Fibroblast of peridontal ligament (primary cell): Measurements from ENCODE around the gene MAPT.

Source experiments
- DNase-seq: peaks from one replicate; pipeline ENCODE4 v3.0.0-alpha.2; 2010; ENCODE audit errors: extremely low read depth

The MAPT gene

GRCh38 chr17:45894022-45894784 is at the start of gene MAPT:
Gene MAPT, plus strand, starts transcription at chr17:45894554. Its CDS starts 67,784 bp downstream, at chr17:45962338.
- peak; percentile 91 for DNase-seq

DNA sequence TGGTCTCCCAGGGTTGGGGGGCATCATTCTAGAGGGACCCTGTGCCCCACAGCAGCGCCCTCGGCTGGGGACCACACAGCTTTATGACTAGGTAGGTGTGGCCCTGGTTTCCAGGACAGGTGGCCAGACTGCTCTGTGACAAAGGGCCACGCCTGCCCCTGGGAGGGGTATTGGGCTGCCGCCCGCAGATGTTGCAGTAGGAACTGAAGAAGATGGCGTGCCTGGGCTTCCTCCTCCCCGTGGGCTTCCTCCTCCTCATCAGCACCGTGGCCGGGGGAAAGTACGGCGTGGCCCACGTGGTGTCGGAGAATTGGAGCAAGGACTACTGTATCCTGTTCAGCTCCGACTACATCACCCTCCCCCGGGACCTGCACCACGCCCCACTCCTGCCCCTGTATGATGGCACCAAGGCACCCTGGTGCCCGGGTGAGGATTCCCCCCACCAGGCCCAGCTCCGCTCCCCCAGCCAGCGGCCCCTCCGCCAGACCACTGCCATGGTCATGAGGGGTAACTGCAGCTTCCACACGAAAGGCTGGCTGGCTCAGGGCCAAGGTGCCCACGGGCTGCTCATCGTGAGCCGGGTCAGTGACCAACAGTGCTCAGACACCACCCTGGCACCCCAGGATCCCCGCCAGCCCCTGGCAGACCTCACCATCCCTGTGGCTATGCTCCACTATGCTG is 49.5 kb upstream of the MAPT start, which contains the start of gene SPPL2C:
TSS of gene SPPL2C (plus strand) at position 187 of the 681 bp plus-strand sequence. CDS start at position 213, 26 bp downstream.
- no peak for DNase-seq

DNA sequence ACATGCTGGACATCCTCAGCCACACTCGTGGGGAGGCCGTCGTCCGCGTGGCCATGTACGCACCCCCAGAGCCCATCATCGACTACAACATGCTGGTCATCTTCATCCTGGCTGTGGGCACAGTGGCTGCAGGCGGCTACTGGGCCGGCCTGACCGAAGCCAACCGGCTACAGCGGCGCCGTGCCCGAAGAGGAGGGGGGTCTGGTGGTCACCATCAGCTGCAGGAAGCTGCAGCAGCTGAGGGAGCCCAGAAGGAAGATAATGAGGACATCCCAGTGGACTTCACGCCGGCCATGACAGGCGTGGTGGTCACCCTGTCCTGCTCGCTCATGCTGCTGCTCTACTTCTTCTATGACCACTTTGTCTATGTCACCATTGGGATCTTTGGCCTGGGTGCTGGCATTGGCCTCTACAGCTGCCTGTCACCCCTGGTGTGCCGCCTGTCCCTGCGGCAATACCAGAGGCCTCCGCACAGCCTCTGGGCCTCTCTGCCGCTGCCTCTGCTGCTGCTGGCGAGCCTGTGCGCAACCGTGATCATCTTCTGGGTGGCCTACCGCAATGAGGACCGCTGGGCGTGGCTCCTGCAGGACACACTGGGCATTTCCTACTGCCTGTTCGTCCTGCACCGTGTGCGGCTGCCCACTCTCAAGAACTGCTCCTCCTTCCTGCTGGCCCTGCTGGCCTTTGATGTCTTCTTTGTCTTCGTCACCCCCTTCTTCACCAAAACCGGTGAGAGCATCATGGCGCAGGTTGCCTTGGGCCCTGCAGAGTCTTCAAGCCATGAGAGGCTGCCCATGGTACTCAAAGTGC is 48.8 kb upstream of the MAPT start:
- no peak for DNase-seq

DNA sequence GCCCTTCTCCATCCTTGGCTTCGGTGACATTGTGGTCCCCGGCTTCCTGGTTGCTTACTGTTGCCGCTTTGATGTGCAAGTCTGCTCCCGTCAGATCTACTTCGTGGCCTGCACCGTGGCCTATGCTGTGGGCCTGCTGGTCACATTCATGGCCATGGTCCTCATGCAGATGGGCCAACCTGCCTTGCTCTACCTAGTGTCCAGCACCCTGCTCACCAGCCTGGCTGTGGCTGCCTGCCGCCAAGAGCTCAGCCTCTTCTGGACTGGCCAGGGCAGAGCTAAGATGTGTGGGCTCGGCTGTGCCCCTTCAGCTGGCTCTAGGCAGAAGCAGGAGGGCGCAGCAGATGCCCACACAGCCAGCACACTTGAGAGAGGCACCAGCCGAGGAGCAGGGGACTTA is 48.1 kb upstream of the MAPT start:
- no peak for DNase-seq

- no peak for DNase-seq
Observed at GRCh38 chr17:45846646-45847045, 47.7 kb upstream of the MAPT start.

GRCh38 chr17:45847101-45847500 is 47.3 kb upstream of the MAPT start:
- no peak for DNase-seq

DNA sequence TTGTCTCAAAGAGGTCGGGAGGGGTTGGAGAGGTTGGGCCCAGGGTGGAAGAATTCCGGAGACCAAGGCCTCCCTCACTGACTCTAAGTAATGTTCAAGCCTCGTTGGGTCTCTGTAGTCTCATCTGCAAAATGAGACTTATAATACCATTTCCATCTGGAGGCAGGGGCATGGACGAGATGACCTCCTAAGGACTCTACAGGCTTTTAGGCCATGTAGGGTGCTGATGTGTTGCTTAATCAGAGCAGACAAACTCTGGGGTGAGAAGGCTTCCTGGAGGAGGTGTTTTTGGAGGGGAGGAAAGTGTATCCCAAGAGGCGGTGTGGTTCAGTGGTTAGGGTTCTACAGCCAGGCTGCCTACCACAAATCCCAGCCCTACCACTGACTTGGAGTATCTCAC is 46.6 kb upstream of the MAPT start:
- DNase-seq: no peak

- no peak for DNase-seq
Observed at GRCh38 chr17:45848405-45848804, 45.9 kb upstream of the MAPT start.

- DNase-seq: no peak
Observed at GRCh38 chr17:45848868-45849535, 45.4 kb upstream of the MAPT start.

DNA sequence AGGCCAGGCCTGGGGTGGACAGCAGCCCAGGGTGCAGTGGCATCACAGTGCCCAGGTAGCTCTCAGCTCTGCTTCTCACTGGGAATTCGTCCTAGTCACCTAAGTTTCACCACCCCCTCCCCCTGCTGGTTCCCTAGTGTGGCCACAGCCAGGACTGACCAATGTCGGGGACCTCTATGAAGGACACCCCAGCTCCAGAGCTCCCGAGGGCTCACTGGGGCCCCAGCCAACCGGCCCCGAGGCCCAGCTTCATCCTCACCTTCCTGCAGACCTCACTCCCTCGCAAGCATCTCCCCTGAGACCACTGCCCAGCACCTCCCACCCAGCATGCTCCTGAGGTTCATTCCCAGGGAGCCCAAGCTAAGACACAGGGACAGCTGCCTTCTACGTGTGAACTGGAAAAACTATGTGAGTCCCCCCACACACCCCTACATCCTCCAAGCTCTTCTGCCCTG is 44.8 kb upstream of the MAPT start:
- DNase-seq: no peak

DNA sequence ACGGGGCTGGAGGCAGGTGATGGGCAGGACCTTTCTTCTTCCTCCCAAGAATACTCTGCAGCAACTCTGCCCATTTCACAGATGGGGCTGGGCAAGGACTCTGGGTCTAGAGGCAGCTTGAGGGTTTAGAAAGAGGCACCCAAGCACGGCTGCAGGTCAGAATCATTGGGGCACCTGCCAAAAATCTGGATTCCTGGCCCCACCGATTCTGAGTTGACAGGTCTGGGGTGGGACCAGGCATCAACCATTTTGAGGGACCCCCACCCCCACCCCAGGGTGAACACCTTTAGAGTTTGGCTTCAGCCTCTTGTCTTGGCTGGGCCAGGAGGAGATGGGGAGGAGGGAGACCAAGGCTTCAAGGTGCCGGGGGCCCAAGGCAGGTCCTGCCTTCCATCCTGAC is 44.3 kb upstream of the MAPT start:
- no peak for DNase-seq

- DNase-seq: no peak
Observed at GRCh38 chr17:45850468-45850867, 43.9 kb upstream of the MAPT start.

- DNase-seq: no peak
Observed at GRCh38 chr17:45851022-45851421, 43.3 kb upstream of the MAPT start.

GRCh38 chr17:45851464-45851863 is 42.9 kb upstream of the MAPT start:
- DNase-seq: no peak

GRCh38 chr17:45851873-45852272 is 42.5 kb upstream of the MAPT start:
- DNase-seq: no peak

- DNase-seq: peak; percentile 61
Observed at GRCh38 chr17:45852535-45853297, 41.6 kb upstream of the MAPT start.

DNA sequence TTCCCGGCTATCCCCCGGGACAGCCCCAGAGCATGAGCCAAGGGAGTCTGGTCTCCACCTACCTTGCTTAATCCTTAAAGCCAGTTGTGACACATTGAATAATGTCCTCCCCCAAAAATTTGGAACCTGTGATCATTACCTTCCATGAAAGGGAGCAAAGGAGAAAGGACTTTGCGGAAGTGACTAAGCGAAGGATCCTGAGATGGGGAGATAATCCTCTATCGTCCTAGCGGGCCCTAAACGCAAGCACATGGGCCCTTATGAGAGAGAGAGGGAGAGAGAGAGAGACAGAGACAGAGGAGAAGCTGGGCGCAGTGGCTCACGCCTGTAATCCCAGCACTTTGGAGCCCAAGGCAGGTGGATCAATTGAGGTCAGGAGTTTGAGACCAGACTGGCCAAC is 40.1 kb upstream of the MAPT start:
- no peak for DNase-seq

GRCh38 chr17:45855691-45856336 is 38.5 kb upstream of the MAPT start:
- no peak for DNase-seq

DNA sequence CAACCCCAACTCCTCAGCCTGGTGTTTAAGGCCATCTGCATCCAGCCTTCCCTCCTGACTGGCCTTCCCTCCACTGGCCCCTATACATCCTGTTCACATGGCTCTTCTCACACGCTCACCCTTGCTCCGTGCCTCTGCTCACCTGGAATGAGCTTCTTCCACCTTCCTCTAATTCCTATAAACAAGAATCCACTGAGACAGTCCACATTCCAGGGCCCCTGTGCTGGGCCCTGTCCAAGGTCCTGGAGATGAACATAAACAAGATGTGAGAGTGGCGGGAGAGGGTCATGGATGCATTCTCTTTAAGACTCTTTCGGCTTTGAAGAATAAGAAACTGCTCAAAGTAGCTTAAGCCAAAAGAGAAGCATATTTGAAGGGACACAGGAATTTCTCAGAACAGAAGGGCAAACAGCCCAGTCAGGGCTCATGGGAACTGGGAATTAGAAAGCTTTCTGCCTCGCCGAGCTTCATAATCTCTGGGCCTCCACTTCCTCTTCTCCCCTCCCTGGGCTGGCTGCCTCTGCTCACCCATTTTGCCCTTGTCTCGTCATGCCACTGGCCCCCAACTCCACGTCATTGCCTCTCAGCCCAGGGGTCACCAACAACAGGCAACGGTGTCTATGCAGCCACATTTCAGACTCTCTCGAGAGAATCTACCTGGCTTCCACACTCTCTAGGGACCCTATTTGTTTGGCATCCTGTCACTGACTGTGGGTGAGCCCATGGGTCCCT is 36.2 kb upstream of the MAPT start:
- peak; percentile 5 for DNase-seq

GRCh38 chr17:45861165-45861564 is 33.2 kb upstream of the MAPT start:
- no peak for DNase-seq
